Measurements from ENCODE around the gene LEMD2. TPM values are rescaled to one million over a fixed set of nuclear protein-coding genes. Genes with fewer than 3 reads are reported as not detected.

The LEMD2 gene
- total and polyA plus RNA-seq, 7 donors = 21.3 to 63.3 (median 37.3) TPM

- 75 to 77% (median 77%) methylated on average over 13 of the region's 13 CpGs for WGBS, 3 donors
- TF ChIP-seq CTCF (IDR thresholded peaks at IDR 0.05) = no peak
- ATAC-seq (no peak), DNase-seq (no peak)
- Histone ChIP-seq H3K4me3 (no peak overlapping the region), H3K9me3 (no peaks in the 10 kb centered on the region), H3K36me3 (ENCODE audit: insufficient read depth in 1 of 2, low read depth in 1 of 2) (no peaks in the 10 kb centered on the region), H3K27me3 (ENCODE audit: insufficient read depth in 3 of 3, low read length in 2 of 3) (peaks cover 0 to 28% (median 9%) of the 10 kb centered on the region in 3 donors), H3K27ac (no peak overlapping the region), H3K4me1 (no peaks in the 10 kb centered on the region)
- intact Hi-C loops (cut with DNase I) = no loop called here
Measured at GRCh38 chr6:33798343-33798848, 9.5 kb upstream of the LEMD2 start.

- Histone ChIP-seq H3K4me3 (no peak overlapping the region), H3K36me3 (ENCODE audit: insufficient read depth in 1 of 2, low read depth in 1 of 2) (no peaks in the 10 kb centered on the region), H3K4me1 (no peaks in the 10 kb centered on the region), H3K9me3 (no peaks in the 10 kb centered on the region), H3K27ac (no peak overlapping the region), H3K27me3 (ENCODE audit: insufficient read depth in 3 of 3, low read length in 2 of 3) (peaks cover 0 to 34% (median 9%) of the 10 kb centered on the region in 3 donors)
- no peak for DNase-seq
- intact Hi-C loops (cut with DNase I) = no loop called here
- WGBS, 3 donors = 72 to 75% (median 74%) methylated on average over 10 of the region's 10 CpGs
- ATAC-seq = no peak
- TF ChIP-seq CTCF (IDR thresholded peaks at IDR 0.05) = no peak
Measured at GRCh38 chr6:33797626-33798342, 8.9 kb upstream of the LEMD2 start.

GRCh38 chr6:33794910-33795623 lies 6.1 kb upstream of the LEMD2 start:
- intact Hi-C loops (cut with DNase I) = no loop called here
- no peaks in the 10 kb centered on the region for H3K4me1 ChIP-seq
- no peak for ATAC-seq

GRCh38 chr6:33792981-33793380 lies 4.1 kb upstream of the LEMD2 start:
- no peak overlapping the region for H3K27ac ChIP-seq
- intact Hi-C loops (cut with DNase I) = no loop called here
- H3K9me3 ChIP-seq = no peaks in the 10 kb centered on the region
- ATAC-seq (no peak), DNase-seq (no peak)
- H3K4me3 ChIP-seq = no peak overlapping the region
- no peaks in the 10 kb centered on the region for H3K36me3 ChIP-seq (ENCODE audit: insufficient read depth in 1 of 2, low read depth in 1 of 2)
- peaks cover 5% of the 10 kb centered on the region for H3K4me1 ChIP-seq
- peaks cover 0 to 35% (median 9%) of the 10 kb centered on the region in 3 donors for H3K27me3 ChIP-seq (ENCODE audit: insufficient read depth in 3 of 3, low read length in 2 of 3)
- TF ChIP-seq CTCF (IDR thresholded peaks at IDR 0.05) = no peak
- 56 to 63% (median 58%) methylated on average over 10 of the region's 10 CpGs for WGBS, 3 donors

More at GRCh38 chr6:33794910-33795623, 6.1 kb upstream of the LEMD2 start:
- TF ChIP-seq CTCF (IDR thresholded peaks at IDR 0.05) = no peak
- Histone ChIP-seq H3K36me3 (ENCODE audit: insufficient read depth in 1 of 2, low read depth in 1 of 2) (no peaks in the 10 kb centered on the region), H3K4me3 (no peak overlapping the region), H3K9me3 (no peaks in the 10 kb centered on the region), H3K27ac (no peak overlapping the region), H3K27me3 (ENCODE audit: insufficient read depth in 3 of 3, low read length in 2 of 3) (peaks cover 0 to 35% (median 9%) of the 10 kb centered on the region in 3 donors)
- WGBS, 3 donors = 24 to 41% (median 40%) methylated on average over 14 of the region's 14 CpGs
- no peak for DNase-seq

Measured in psoas muscle (tissue), 8 donors.